H9 (cell line): ENCODE data around the gene ARHGAP5. TPM values are rescaled to one million over a fixed set of nuclear protein-coding genes. Genes with fewer than 3 reads are reported as not detected.

ENCODE experiments used
- DNase-seq: peaks from one replicate; pipeline ENCODE4 v3.0.0-alpha.2; 2017
- H2AFZ ChIP-seq: one replicate; pipeline ENCODE4 v1.6.1; 2013; ENCODE audit warnings: mild to moderate bottlenecking, low read length, control low read depth, moderate library complexity
- H2AK5ac ChIP-seq: 2 replicates; pipeline ENCODE4 v1.6.1; 2013; ENCODE audit warnings: low read length, control low read depth, mixed read lengths; ENCODE audit not compliant: insufficient read length
- H2BK120ac ChIP-seq: one replicate; pipeline ENCODE4 v1.6.1; 2013; ENCODE audit warnings: low read depth, mild to moderate bottlenecking, low read length, control low read depth, inconsistent platforms; ENCODE audit not compliant: poor library complexity, severe bottlenecking
- H2BK12ac ChIP-seq: 2 replicates; pipeline ENCODE4 v1.6.1; 2013; ENCODE audit warnings: low read length, control low read depth, mixed read lengths, low read depth; ENCODE audit not compliant: insufficient read length
- H2BK15ac ChIP-seq: 2 replicates; pipeline ENCODE4 v1.6.1; 2013; ENCODE audit warnings: low read depth, low read length, control low read depth
- H2BK20ac ChIP-seq: one replicate; pipeline ENCODE4 v1.6.1; 2013; ENCODE audit warnings: low read depth, mild to moderate bottlenecking, low read length, control low read depth, inconsistent platforms; ENCODE audit not compliant: poor library complexity, severe bottlenecking
- H2BK5ac ChIP-seq: 2 replicates; pipeline ENCODE4 v1.6.1; 2013; ENCODE audit warnings: low read length, control low read depth, mixed read lengths; ENCODE audit not compliant: insufficient read length
- H3K14ac ChIP-seq: 2 replicates; pipeline ENCODE4 v1.6.1; 2013; ENCODE audit warnings: low read length, control low read depth; ENCODE audit not compliant: insufficient read depth
- H3K18ac ChIP-seq: 2 replicates; pipeline ENCODE4 v1.6.1; 2013; ENCODE audit warnings: low read depth, mild to moderate bottlenecking, mixed read lengths, low read length, control low read depth; ENCODE audit not compliant: insufficient read length
- H3K23ac ChIP-seq: 2 replicates; pipeline ENCODE4 v1.6.1; 2013; ENCODE audit warnings: low read length, control low read depth, mixed read lengths, low read depth; ENCODE audit not compliant: insufficient read length
- H3K23me2 ChIP-seq: 2 replicates; pipeline ENCODE4 v1.6.1; 2013; ENCODE audit warnings: low read depth, mild to moderate bottlenecking, mixed read lengths, low read length, control low read depth; ENCODE audit not compliant: insufficient read length, poor library complexity, severe bottlenecking
- H3K27ac ChIP-seq: 2 replicates; pipeline ENCODE4 v1.5.1; 2013; ENCODE audit warnings: low read length, control low read depth, mixed read lengths, low read depth; ENCODE audit not compliant: insufficient read length
- H3K27me3 ChIP-seq: 2 replicates; pipeline ENCODE4 v1.6.1; 2013; ENCODE audit warnings: low read length, control low read depth, inconsistent platforms; ENCODE audit not compliant: insufficient read depth
- H3K4ac ChIP-seq: 2 replicates; pipeline ENCODE4 v1.6.1; 2013; ENCODE audit warnings: low read depth, mild to moderate bottlenecking, control low read depth, inconsistent platforms, low read length, moderate library complexity
- H3K4me1 ChIP-seq: 2 replicates; pipeline ENCODE4 v1.6.1; 2013; ENCODE audit warnings: low read length, control low read depth, inconsistent platforms; ENCODE audit not compliant: insufficient read depth
- H3K4me2 ChIP-seq: 2 replicates; pipeline ENCODE4 v1.6.1; 2013; ENCODE audit warnings: low read length, control low read depth, mixed read lengths; ENCODE audit not compliant: insufficient read length, insufficient read depth
- H3K56ac ChIP-seq: 2 replicates; pipeline ENCODE4 v1.6.1; 2013; ENCODE audit warnings: low read depth, mild to moderate bottlenecking, mixed read lengths, low read length, control low read depth; ENCODE audit not compliant: insufficient read length
- H3K79me1 ChIP-seq: 2 replicates; pipeline ENCODE4 v1.6.1; 2013; ENCODE audit warnings: low read depth, mild to moderate bottlenecking, moderate library complexity, low read length, control low read depth, inconsistent platforms; ENCODE audit not compliant: insufficient read depth, poor library complexity, severe bottlenecking
- H3K79me2 ChIP-seq: 2 replicates; pipeline ENCODE4 v1.6.1; 2013; ENCODE audit warnings: low read length, control low read depth, inconsistent platforms; ENCODE audit not compliant: insufficient read depth
- H3K9ac ChIP-seq: 2 replicates; pipeline ENCODE4 v1.6.1; 2013; ENCODE audit warnings: low read length, control low read depth, mixed read lengths; ENCODE audit not compliant: insufficient read length; ENCODE audit errors: extremely low read depth
- H3K9me3 ChIP-seq: one replicate; pipeline ENCODE4 v1.6.1; 2013; ENCODE audit warnings: low read depth, low read length, inconsistent platforms; ENCODE audit not compliant: control insufficient read depth
- H3T11ph ChIP-seq: one replicate; pipeline ENCODE4 v1.6.1; 2013; ENCODE audit warnings: mild to moderate bottlenecking, low read length, control low read depth, inconsistent platforms
- H4K20me1 ChIP-seq: one replicate; pipeline ENCODE4 v1.6.1; 2013; ENCODE audit not compliant: control insufficient read depth, insufficient read length, insufficient read depth
- H4K5ac ChIP-seq: 2 replicates; pipeline ENCODE4 v1.6.1; 2013; ENCODE audit warnings: low read depth, mild to moderate bottlenecking, mixed read lengths, low read length, control low read depth; ENCODE audit not compliant: insufficient read length
- H4K8ac ChIP-seq: replicated peaks from 2 replicates; pipeline ENCODE4 v1.6.1; 2013; ENCODE audit warnings: low read length, control low read depth, mixed read lengths, low read depth; ENCODE audit not compliant: insufficient read length
- H4K91ac ChIP-seq: 2 replicates; pipeline ENCODE4 v1.6.1; 2013; ENCODE audit warnings: low read depth, mild to moderate bottlenecking, moderate library complexity, mixed read lengths, low read length, control low read depth; ENCODE audit not compliant: insufficient read length
- H3K27ac Mint-ChIP-seq, 3 experiments: 2 replicates in 2 of 3; 3 replicates in 1 of 3; pipeline ENCODE4 v1.8.0; 2020 to 2021; ENCODE audit warnings: mixed read lengths in 3 of 3, mild to moderate bottlenecking in 1 of 3, moderate library complexity in 1 of 3
- H3K27me3 Mint-ChIP-seq: 2 replicates; pipeline ENCODE4 v1.8.0; 2021; ENCODE audit warnings: low read depth, mild to moderate bottlenecking, moderate library complexity, mixed read lengths
- H3K36me3 Mint-ChIP-seq, 3 experiments: 2 replicates in 2 of 3; 3 replicates in 1 of 3; pipeline ENCODE4 v1.8.0; 2020 to 2021; ENCODE audit warnings: low read depth in 3 of 3, mixed read lengths in 3 of 3; ENCODE audit not compliant: insufficient read depth in 1 of 3
- H3K4me1 Mint-ChIP-seq, 2 experiments: 2 replicates each; pipeline ENCODE4 v1.8.0; 2020; ENCODE audit warnings: mixed read lengths in 2 of 2
- H3K4me3 Mint-ChIP-seq, 2 experiments: 2 replicates in 1 of 2; 3 replicates in 1 of 2; pipeline ENCODE4 v1.8.0; 2020 to 2021; ENCODE audit warnings: mild to moderate bottlenecking in 2 of 2, mixed read lengths in 2 of 2, moderate library complexity in 1 of 2
- H3K9me3 Mint-ChIP-seq, 2 experiments: 2 replicates in 1 of 2; 3 replicates in 1 of 2; pipeline ENCODE4 v1.8.0; 2020; ENCODE audit warnings: mild to moderate bottlenecking in 2 of 2, mixed read lengths in 2 of 2, moderate library complexity in 1 of 2
- CTCF ChIP-seq: fragments of 200-600 bp; sonication (generic); conservative IDR thresholded peaks from 3 replicates; pipeline ENCODE4 v1.8.0; 2021; ENCODE audit warnings: antibody characterized with exemption, mild to moderate bottlenecking
- WGBS: extraction: QIAGEN DNeasy Blood & Tissue Kit; methylation state at CpG from one replicate; pipeline ENCODE4 v1.1.7; 2013; ENCODE audit warnings: missing lambda C conversion rate, low lambda C conversion rate, mixed read lengths; ENCODE audit not compliant: insufficient read length; ENCODE audit errors: extremely low coverage; 5-methylcytosine and 5-hydroxymethylcytosine counted together
- total RNA-seq: library from RNA; stranded (reverse); gene quantifications from 2 replicates; pipeline ENCODE4 v1.2.1, GENCODE V29; 2021

The ARHGAP5 gene
- total RNA-seq, 1 experiment from 2014 or later = 73.8 TPM

- no peak overlapping the region for H3K56ac ChIP-seq
- H4K8ac ChIP-seq = no peak overlapping the region
- no peaks in the 10 kb centered on the region for H3K4me1 ChIP-seq
- H2BK5ac ChIP-seq = no peak overlapping the region
- no peak overlapping the region for H3K14ac ChIP-seq
- Mint-ChIP-seq H3K9me3 (no peaks in the 10 kb centered on the region), H3K27ac (peak overlapping the region; percentile 31 to 90 (median 64); a peak in 4 of 7 replicates), H3K27me3 (no peaks in the 10 kb centered on the region), H3K4me3 (no peak overlapping the region), H3K36me3 (peaks cover 11 to 55% (median 46%) of the 10 kb centered on the region in 3 experiments), H3K4me1 (peaks cover 4 to 5% of the 10 kb centered on the region in 2 experiments)
- WGBS = no CpG with 5 or more reads among the region's 2 CpGs
- H2BK20ac ChIP-seq = no peak overlapping the region
- H2AK5ac ChIP-seq = no peak overlapping the region
- no peak for DNase-seq
- H4K91ac ChIP-seq = no peak overlapping the region
- no peak overlapping the region for H2BK15ac ChIP-seq
- no peak overlapping the region for H3T11ph ChIP-seq
- no peaks in the 10 kb centered on the region for H3K9me3 ChIP-seq
- no peak overlapping the region for H3K4ac ChIP-seq
- H2BK120ac ChIP-seq = no peak overlapping the region
- no peak overlapping the region for H2AFZ ChIP-seq
- no peak overlapping the region for H3K18ac ChIP-seq
- no peak overlapping the region for H3K27ac ChIP-seq
- H2BK12ac ChIP-seq = no peak overlapping the region
- no peak overlapping the region for H3K4me2 ChIP-seq
- H3K9ac ChIP-seq = no peak overlapping the region
- no peak overlapping the region for H3K23ac ChIP-seq
- no peaks in the 10 kb centered on the region for H3K23me2 ChIP-seq
- H4K5ac ChIP-seq = no peak overlapping the region
- TF ChIP-seq CTCF = no peak
- no peaks in the 10 kb centered on the region for H3K79me2 ChIP-seq
- H3K27me3 ChIP-seq = no peaks in the 10 kb centered on the region
- H3K79me1 ChIP-seq = no peaks in the 10 kb centered on the region
- no peaks in the 10 kb centered on the region for H4K20me1 ChIP-seq
These were observed 73.3 kb downstream of the ARHGAP5 start for GRCh38 chr14:32150392-32150791.
